CD4-positive, alpha-beta T cell (primary cell): Measurements from ENCODE around the gene UNC5B. TPM values are rescaled to one million over a fixed set of nuclear protein-coding genes. Genes with fewer than 3 reads are reported as not detected.

Experiments used
- ATAC-seq: fragments of 200-7000 bp; cut with Tn5 transposase; one replicate; pipeline ENCODE4 v1.10.0; 2022; ENCODE audit warnings: mild to moderate bottlenecking; ENCODE audit not compliant: poor library complexity
- CTCF ChIA-PET: fragments of 350-600 bp; sonication (Branson Sonifier 250); formaldehyde crosslinking; loops from one replicate; lab custom pipeline; 2021; ENCODE audit warnings: antibody characterized with exemption, inconsistent platforms; lab: Charles Lee
- POLR2A ChIA-PET: fragments of 350-600 bp; sonication (Branson Sonifier 250); formaldehyde crosslinking; loops from one replicate; lab custom pipeline; 2021; ENCODE audit warnings: antibody characterized with exemption, inconsistent platforms; lab: Charles Lee
- DNase-seq, 14 experiments: peaks; one replicate each; pipeline ENCODE4 v3.0.0-alpha.2; 2013 to 2020; ENCODE audit warnings: mixed read lengths in 2 of 14
- H3K27ac ChIP-seq, 2 donors: one replicate each; pipeline versions ENCODE4 v1.5.1 to v1.7.0; 2013; ENCODE audit warnings: low read length in 2 of 2, low read depth in 1 of 2, mild to moderate bottlenecking in 1 of 2
- H3K27me3 ChIP-seq, 2 experiments: 1 replicate in 1 of 2; 2 replicates in 1 of 2; pipeline versions ENCODE4 v1.6.1 to v1.7.0; 2013; ENCODE audit warnings: low read length in 2 of 2, control low read depth in 1 of 2, mild to moderate bottlenecking in 1 of 2, moderate library complexity in 1 of 2; ENCODE audit not compliant: insufficient read depth in 2 of 2, control insufficient read depth in 1 of 2
- H3K36me3 ChIP-seq: one replicate; pipeline ENCODE4 v1.6.1; 2013; ENCODE audit warnings: low read length, control low read depth; ENCODE audit not compliant: insufficient read depth
- H3K4me1 ChIP-seq: one replicate; pipeline ENCODE4 v1.6.1; 2013; ENCODE audit warnings: low read length, control low read depth; ENCODE audit not compliant: insufficient read depth
- H3K4me3 ChIP-seq: one replicate; pipeline ENCODE4 v1.5.1; 2013; ENCODE audit warnings: mild to moderate bottlenecking, low read length, moderate library complexity
- H3K9me3 ChIP-seq, 2 experiments: 1 replicate in 1 of 2; 2 replicates in 1 of 2; pipeline versions ENCODE4 v1.6.1 to v1.7.0; 2013; ENCODE audit warnings: low read length in 2 of 2, mild to moderate bottlenecking in 2 of 2, control low read depth in 1 of 2, moderate library complexity in 1 of 2; ENCODE audit not compliant: control insufficient read depth in 1 of 2, insufficient read depth in 1 of 2
- H3K27ac Mint-ChIP-seq: one replicate; pipeline ENCODE4 v1.8.0; 2020; ENCODE audit warnings: mixed read lengths
- H3K27me3 Mint-ChIP-seq: one replicate; pipeline ENCODE4 v1.8.0; 2021; ENCODE audit warnings: mixed read lengths
- H3K36me3 Mint-ChIP-seq: one replicate; pipeline ENCODE4 v1.8.0; 2021; ENCODE audit warnings: low read depth, mixed read lengths
- H3K4me1 Mint-ChIP-seq: one replicate; pipeline ENCODE4 v1.8.0; 2021; ENCODE audit warnings: low read depth, mixed read lengths
- H3K4me3 Mint-ChIP-seq: one replicate; pipeline ENCODE4 v1.8.0; 2020; ENCODE audit warnings: mild to moderate bottlenecking, mixed read lengths
- H3K9me3 Mint-ChIP-seq: one replicate; pipeline ENCODE4 v1.8.0; 2020; ENCODE audit warnings: mixed read lengths
- CTCF ChIP-seq: fragments of 200-600 bp; IDR thresholded peaks from one replicate; pipeline ENCODE4 v1.8.0; 2022; ENCODE audit warnings: antibody characterized with exemption, mild to moderate bottlenecking
- intact Hi-C, 2 experiments: fragments of 100-400 bp; cut with DNase I in 1 of 2; cut with micrococcal nuclease in 1 of 2; formaldehyde crosslinking; loops; one replicate each; pipeline versions ENCODE4 v1.15.1 to v1.9.0; 2023 to 2025; cut with DNase I, micrococcal nuclease
- total RNA-seq, 174 experiments: library from RNA in 2 of 174; stranded (reverse) in 2 of 174; gene quantifications; one replicate each; pipeline ENCODE4 v1.2.3 and lab custom pipeline; 2021 to 2026

UNC5B gene
- total RNA-seq, 2 experiments from 2014 or later, result 0.03 TPM; not detected in 1

DNA sequence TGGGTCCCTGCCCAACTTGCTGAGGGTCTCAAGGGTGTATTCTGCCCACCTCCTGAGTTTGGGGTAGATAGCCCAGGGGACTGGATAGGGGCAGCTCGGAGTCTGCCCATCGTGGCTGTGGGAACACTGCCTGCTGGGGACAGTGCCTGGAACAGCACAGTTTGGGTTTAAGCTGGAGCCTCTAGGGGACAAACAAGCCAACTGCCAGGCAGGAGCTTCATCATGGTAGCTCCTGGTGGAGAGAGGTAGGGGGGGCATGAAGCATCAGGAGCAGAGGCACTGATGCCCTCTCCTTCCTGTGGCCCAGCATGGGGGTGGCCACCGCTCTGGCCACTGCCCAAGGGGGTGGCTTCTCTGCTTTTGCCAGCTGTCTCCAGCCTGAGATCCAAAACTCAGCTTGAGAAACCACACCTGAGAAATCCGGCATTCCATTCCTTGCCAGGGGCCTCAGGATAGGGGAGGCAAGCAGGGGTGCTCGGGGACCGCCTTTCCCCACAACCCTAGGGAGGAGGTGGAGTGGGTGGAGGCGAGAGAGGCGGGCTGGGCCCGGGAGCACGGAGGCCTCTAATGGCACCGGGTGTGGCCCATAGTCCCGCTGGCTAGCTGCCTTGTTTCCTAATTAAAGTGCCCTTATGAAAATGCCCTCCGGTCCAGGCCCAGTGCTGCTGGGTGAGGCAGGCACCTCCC, 47.6 kb downstream of the UNC5B start:
- no peaks in the 10 kb centered on the region for H3K36me3 Mint-ChIP-seq
- TF ChIP-seq CTCF, result no peak

GRCh38 chr10:71260622-71261325, 48.4 kb downstream of the UNC5B start:
- POLR2A ChIA-PET, result no interaction called here
- no peaks in the 10 kb centered on the region for H3K4me1 Mint-ChIP-seq
- H3K9me3 Mint-ChIP-seq, result no peaks in the 10 kb centered on the region
- no peaks in the 10 kb centered on the region for H3K36me3 Mint-ChIP-seq
- intact Hi-C loops, result no loop called here
- Histone ChIP-seq H3K27me3 (peaks cover 0 to 2% of the 10 kb centered on the region in 2 experiments), H3K27ac (no peak overlapping the region), H3K36me3 (no peaks in the 10 kb centered on the region), H3K4me1 (no peaks in the 10 kb centered on the region), H3K4me3 (no peak overlapping the region), H3K9me3 (no peaks in the 10 kb centered on the region)
- DNase-seq (no peak), ATAC-seq (no peak)
- CTCF ChIA-PET, result no interaction called here
- H3K27ac Mint-ChIP-seq, result no peak overlapping the region
- H3K27me3 Mint-ChIP-seq, result no peaks in the 10 kb centered on the region
- H3K4me3 Mint-ChIP-seq, result no peak overlapping the region
- no peak for TF ChIP-seq CTCF

More for the DNA sequence above, 47.6 kb downstream of the UNC5B start:
- Mint-ChIP-seq H3K4me1 (no peaks in the 10 kb centered on the region), H3K4me3 (no peak overlapping the region), H3K9me3 (no peaks in the 10 kb centered on the region), H3K27ac (no peak overlapping the region), H3K27me3 (no peaks in the 10 kb centered on the region)
- no peaks in the 10 kb centered on the region for H3K4me1 ChIP-seq
- no peak for ATAC-seq
- H3K36me3 ChIP-seq, result no peaks in the 10 kb centered on the region
- H3K9me3 ChIP-seq, result no peaks in the 10 kb centered on the region
- CTCF ChIA-PET, result no interaction called here
- no peak for DNase-seq
- H3K27me3 ChIP-seq, result peaks cover 0 to 2% of the 10 kb centered on the region in 2 experiments
- POLR2A ChIA-PET, result no interaction called here
- intact Hi-C loops, result no loop called here
- H3K27ac ChIP-seq, result no peak overlapping the region
- no peak overlapping the region for H3K4me3 ChIP-seq

DNA sequence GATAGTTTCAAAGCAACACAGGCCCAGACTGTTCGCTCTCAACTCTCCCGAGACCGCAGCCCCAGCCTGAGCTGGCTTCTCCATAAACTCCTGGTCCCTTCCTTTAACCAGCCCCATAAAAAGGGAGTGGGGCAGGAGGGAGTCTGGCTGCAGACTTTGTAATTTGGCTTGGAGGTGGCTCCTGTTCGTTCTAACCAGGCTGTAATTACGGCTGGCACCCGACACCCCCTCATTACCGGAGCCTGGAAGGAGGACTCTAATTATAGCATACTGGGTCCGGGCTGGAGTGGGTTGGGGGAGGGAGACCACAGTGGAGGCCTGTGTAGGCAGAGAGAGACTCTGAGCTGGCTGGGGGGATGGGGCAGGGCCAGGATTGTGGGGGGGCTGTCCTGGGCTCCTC, 49.7 kb downstream of the UNC5B start:
- no peak for DNase-seq
- no peaks in the 10 kb centered on the region for H3K36me3 Mint-ChIP-seq
- H3K27me3 ChIP-seq, result peaks cover 0 to 2% of the 10 kb centered on the region in 2 experiments
- no peak overlapping the region for H3K4me3 Mint-ChIP-seq
- intact Hi-C loops, result no loop called here
- no peaks in the 10 kb centered on the region for H3K9me3 ChIP-seq
- ATAC-seq, result no peak
- no peak overlapping the region for H3K27ac ChIP-seq
- CTCF ChIA-PET, result no interaction called here
- H3K4me1 ChIP-seq, result no peaks in the 10 kb centered on the region
- no peak overlapping the region for H3K27ac Mint-ChIP-seq
- POLR2A ChIA-PET, result no interaction called here
- no peak overlapping the region for H3K4me3 ChIP-seq
- no peak for TF ChIP-seq CTCF
- H3K27me3 Mint-ChIP-seq, result no peaks in the 10 kb centered on the region
- H3K36me3 ChIP-seq, result no peaks in the 10 kb centered on the region
- H3K9me3 Mint-ChIP-seq, result no peaks in the 10 kb centered on the region
- H3K4me1 Mint-ChIP-seq, result no peaks in the 10 kb centered on the region
